AG04450 (cell line): ENCODE results near the gene TMLHE. TPM values are rescaled to one million over a fixed set of nuclear protein-coding genes. Genes with fewer than 3 reads are reported as not detected.
"Not testable (repeated sequence)": the region's sequence is repeated elsewhere in the genome, so short reads cannot be mapped to it uniquely, and the experiment has no call there.

Experiments
- CTCF ChIA-PET: fragments of 300-600, 350-600 bp; formaldehyde crosslinking; extraction: SDS; loops from one replicate; lab custom pipeline; 2022; ENCODE audit warnings: antibody characterized with exemption, inconsistent platforms; lab: Charles Lee
- POLR2A ChIA-PET: fragments of 350-600 bp; formaldehyde crosslinking; extraction: SDS; loops from one replicate; lab custom pipeline; 2021; ENCODE audit warnings: antibody characterized with exemption, inconsistent platforms; lab: Yijun Ruan, JAX
- DNase-seq: peaks from one replicate; pipeline ENCODE4 v3.0.0-alpha.2; 2011; ENCODE audit warnings: low read depth, low spot score
- H3K27ac ChIP-seq: one replicate; pipeline ENCODE4 v1.5.1; 2012; ENCODE audit warnings: low read depth, low read length, control low read depth
- H3K27me3 ChIP-seq: one replicate; pipeline ENCODE4 v1.6.0; 2012; ENCODE audit warnings: low read length; ENCODE audit not compliant: control insufficient read depth, insufficient read depth
- H3K4me3 ChIP-seq: 2 replicates; pipeline ENCODE4 v1.5.1; 2011; ENCODE audit warnings: mild to moderate bottlenecking, low read depth, low read length, control low read depth
- H3K9me3 ChIP-seq: 2 replicates; pipeline ENCODE4 v1.5.1; 2012; ENCODE audit warnings: low read length; ENCODE audit not compliant: control insufficient read depth, insufficient read depth
- polyA plus RNA-seq: library from polyadenylated mRNA; depleted of rRNA; stranded (reverse); fragments of >200 nt; gene quantifications from 2 replicates; pipeline ENCODE4 v1.2.3, GENCODE V29; 2011; rRNA removed
- small RNA-seq: library from RNA; depleted of rRNA; stranded (forward); fragments of <200 nt; gene quantifications from one replicate; pipeline ENCODE3, GENCODE V24; 2012; ENCODE audit warnings: low read depth; ENCODE audit not compliant: insufficient read length
- TF ChIP-seq, protein P1 (sequence below): IDR thresholded peaks from 2 replicates; pipeline ENCODE4 v1.5.1; 2011; ENCODE audit warnings: low read depth, low read length, control low read depth, inconsistent platforms

The TMLHE gene
- polyA plus RNA-seq, 1 experiment: 24.6 TPM

DNA sequence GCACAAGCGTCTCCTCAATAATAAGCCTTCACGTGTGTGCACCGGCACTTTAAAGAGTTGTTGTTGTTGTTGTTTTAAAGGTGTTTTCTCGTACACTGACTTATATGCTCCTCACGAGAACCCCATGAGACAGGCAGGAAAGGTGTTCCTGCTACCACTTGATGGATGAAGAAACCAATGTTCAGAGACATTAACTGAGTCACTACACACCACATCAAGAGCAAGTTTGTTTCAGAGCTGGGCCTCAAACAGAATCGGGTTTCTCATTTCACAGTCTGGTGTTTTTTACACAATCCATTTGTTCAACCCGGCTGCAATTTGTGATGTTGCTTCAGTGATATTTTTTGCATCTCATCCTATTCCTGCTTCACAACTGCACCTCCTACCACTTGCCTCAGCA, 135.6 kb downstream of the TMLHE start:
- POLR2A ChIA-PET, H3K9me3 ChIP-seq, H3K27ac ChIP-seq, H3K27me3 ChIP-seq, CTCF ChIA-PET, DNase-seq, H3K4me3 ChIP-seq: not testable (repeated sequence)

DNA sequence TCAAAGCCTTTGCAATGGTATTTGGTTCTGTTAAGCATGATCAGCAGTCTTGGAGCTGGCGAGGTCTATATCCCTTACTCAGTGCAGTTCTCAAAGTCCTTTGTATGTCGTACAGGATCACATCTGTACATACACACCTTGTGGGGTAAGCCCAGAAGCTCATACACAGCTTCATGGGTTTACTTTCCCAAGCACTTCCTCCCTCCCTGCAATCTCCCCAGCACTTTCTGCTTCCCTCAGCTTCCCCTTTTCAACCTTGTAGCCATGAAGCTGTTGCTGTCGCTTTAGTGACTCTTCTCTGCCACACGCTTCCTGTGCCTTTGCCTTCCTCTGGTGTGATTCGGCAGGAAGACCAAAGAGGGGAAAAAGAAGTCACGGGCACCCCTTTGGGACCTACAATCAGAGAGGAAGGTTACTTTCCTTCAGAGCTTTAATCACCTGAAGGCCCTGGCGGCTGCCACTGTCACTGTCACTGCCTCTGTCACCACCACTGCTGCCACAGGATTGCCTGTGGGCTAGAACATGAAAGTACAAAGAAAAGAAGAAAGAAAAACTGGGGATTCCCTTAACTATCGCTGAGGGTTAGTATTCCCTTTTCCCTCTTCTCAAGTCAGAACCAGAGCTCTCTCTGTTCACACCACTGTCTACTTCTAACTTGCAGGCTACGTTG, 146.3 kb downstream of the TMLHE start:
- H3K9me3 ChIP-seq, H3K27me3 ChIP-seq, POLR2A ChIA-PET, CTCF ChIA-PET, DNase-seq, H3K4me3 ChIP-seq, H3K27ac ChIP-seq: not testable (repeated sequence)

DNA sequence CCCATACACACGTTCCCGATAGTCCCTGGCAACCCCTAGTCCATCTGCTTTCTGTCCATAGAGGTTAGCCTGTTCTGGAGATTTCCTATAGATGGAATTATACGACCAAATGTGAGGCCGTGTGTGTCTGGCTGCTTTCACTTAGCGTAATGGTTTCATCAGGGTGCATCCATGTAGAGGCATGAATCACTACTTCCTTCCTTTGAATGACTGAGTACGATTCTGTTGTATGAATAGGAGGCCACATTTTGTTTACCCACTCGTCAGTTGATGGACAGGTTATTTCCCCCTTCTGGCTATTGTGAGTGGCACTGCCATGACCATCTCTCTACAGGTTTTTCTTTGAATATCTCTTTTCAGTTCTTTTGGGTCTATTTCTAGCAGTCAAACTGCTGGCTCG, 152.3 kb downstream of the TMLHE start:
- H3K27me3 ChIP-seq, CTCF ChIA-PET, H3K27ac ChIP-seq, H3K9me3 ChIP-seq, POLR2A ChIA-PET, H3K4me3 ChIP-seq, DNase-seq: not testable (repeated sequence)

DNA sequence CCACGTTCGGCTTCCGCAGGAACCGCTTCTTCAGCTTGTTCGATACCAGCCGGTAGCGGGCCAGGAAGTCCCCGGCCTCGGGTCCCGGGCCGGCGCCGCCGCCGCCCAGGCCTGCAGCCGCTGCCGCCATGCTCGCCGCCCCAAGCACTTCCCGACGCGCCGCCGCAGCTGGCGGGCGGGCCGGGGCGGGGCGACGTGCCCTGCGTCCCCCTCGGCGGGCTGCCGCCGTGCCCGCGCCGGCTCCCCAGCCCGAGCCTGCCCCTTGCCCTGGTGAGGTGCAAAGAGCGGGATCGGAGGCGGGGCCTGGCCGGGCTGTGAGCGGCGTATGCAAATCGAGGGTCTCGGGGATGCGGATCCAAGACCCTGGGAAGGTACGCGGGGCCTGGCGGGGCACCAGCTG, 154.3 kb downstream of the TMLHE start, which contains the start of gene F8A3:
TSS of gene F8A3 (minus strand) at position 150 of the 400 bp plus-strand sequence. CDS start at position 130, 20 bp downstream.
- CTCF ChIA-PET, H3K4me3 ChIP-seq, POLR2A ChIA-PET, H3K27me3 ChIP-seq, H3K9me3 ChIP-seq, H3K27ac ChIP-seq, DNase-seq: not testable (repeated sequence)

DNA sequence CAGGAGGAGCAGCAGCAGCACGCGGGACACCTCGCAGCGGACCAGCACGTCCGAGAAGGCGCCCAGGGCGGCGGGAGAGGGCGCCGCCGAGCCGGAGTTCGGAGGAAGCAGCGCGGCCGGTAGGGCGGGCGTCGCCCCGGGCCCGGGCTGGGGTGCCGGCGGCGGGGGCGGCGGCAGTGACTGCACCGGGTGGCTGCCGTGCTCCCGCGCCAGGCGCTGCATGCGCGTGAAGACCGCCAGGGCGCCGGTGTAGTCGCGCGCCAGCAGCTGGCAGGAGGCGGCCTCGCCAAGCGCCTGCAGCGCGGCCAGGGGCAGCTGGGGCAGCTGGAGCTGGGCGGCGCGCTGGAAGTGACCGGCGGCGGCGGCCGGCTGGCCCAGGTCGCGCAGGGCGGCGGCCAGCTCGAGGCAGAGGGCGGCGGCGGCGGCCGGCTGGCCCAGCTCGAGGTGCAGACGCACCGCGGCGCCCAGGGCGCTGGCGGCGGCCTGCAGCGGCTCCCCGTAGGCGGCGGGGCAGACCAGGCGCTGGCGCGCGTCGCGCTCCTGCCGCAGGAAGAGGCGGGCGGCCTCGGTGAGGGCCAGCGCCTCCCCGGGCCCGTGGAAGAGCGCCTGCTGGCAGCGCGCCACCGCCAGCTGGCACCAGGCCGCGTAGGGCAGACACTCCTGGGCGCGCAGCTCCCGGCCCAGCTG, 154.8 kb downstream of the TMLHE start:
- CTCF ChIA-PET, POLR2A ChIA-PET, H3K27ac ChIP-seq: not testable (repeated sequence)

DNA sequence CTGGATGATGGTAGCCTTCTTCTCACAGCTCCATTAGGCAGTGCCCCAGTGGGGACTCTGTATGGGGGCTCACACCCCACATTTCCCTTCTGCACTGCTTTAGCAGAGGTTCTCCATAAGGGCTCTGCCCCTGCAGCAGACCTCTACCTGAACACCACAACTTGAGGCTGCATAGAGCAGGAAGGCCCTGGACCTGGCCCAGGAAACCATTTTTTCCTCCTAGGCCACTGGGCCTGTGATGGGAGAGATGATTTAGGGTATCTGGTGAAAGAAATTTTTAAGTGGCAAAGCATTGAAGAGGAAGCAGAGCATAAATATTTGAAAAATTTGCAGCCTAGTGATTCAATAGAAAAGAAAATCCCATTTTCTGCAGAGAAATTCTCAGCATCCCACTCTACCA, 171.7 kb downstream of the TMLHE start:
- TF ChIP-seq, protein P1, sequence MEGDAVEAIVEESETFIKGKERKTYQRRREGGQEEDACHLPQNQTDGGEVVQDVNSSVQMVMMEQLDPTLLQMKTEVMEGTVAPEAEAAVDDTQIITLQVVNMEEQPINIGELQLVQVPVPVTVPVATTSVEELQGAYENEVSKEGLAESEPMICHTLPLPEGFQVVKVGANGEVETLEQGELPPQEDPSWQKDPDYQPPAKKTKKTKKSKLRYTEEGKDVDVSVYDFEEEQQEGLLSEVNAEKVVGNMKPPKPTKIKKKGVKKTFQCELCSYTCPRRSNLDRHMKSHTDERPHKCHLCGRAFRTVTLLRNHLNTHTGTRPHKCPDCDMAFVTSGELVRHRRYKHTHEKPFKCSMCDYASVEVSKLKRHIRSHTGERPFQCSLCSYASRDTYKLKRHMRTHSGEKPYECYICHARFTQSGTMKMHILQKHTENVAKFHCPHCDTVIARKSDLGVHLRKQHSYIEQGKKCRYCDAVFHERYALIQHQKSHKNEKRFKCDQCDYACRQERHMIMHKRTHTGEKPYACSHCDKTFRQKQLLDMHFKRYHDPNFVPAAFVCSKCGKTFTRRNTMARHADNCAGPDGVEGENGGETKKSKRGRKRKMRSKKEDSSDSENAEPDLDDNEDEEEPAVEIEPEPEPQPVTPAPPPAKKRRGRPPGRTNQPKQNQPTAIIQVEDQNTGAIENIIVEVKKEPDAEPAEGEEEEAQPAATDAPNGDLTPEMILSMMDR: no peak
- H3K27ac ChIP-seq: no peak overlapping the region
- no peak overlapping the region for H3K4me3 ChIP-seq
- ChIA-PET POLR2A (no interaction called here), CTCF (no interaction called here)
- H3K27me3 ChIP-seq: no peaks in the 10 kb centered on the region
- DNase-seq: no peak
- H3K9me3 ChIP-seq: no peaks in the 10 kb centered on the region; the same call in 1 of the 2 replicates

More for the DNA sequence above, 154.8 kb downstream of the TMLHE start:
- not testable (repeated sequence) for H3K4me3 ChIP-seq, H3K27me3 ChIP-seq, DNase-seq, H3K9me3 ChIP-seq

Small RNA genes within 50 kb of the gene (small RNA-seq; reads per million reads assigned to genes)
- not detected for gene MIR1184-3

Other genes starting within 250 kb of the TMLHE start
- gene F8A2, start 230.9 kb downstream of the TMLHE start, polyA plus RNA-seq: not detected in 2 replicates
- 3.9 and 6.5 TPM in 2 replicates for gene F8A3, start 154.3 kb downstream of the TMLHE start, polyA plus RNA-seq
- gene SPRY3, start 366 bp downstream of the TMLHE start, polyA plus RNA-seq: 0.66 and 0.69 TPM in 2 replicates